Transverse colon (tissue), 4 donors: ENCODE measurements around the gene RCAN2. TPM values are rescaled to one million over a fixed set of nuclear protein-coding genes. Genes with fewer than 3 reads are reported as not detected.

ENCODE experiments used
- DNase-seq: peaks from one replicate; pipeline ENCODE4 v3.0.0-alpha.2; 2019
- H3K27ac ChIP-seq, 4 donors: fragments of 200-600 bp; sonication (generic); 2 replicates each; pipeline ENCODE4 v1.5.1; 2016 to 2018; ENCODE audit warnings: inconsistent platforms in 4 of 4
- H3K27me3 ChIP-seq: fragments of 200-600 bp; sonication (generic); 2 replicates; pipeline ENCODE4 v1.5.1; 2017; ENCODE audit warnings: inconsistent platforms
- H3K36me3 ChIP-seq, 4 donors: fragments of 200-600 bp; sonication (generic); 2 replicates each; pipeline ENCODE4 v1.5.1; 2017 to 2019; ENCODE audit warnings: inconsistent platforms in 4 of 4
- H3K4me1 ChIP-seq, 4 donors: fragments of 200-600 bp; sonication (generic); 2 replicates each; pipeline ENCODE4 v1.5.1; 2017 to 2020; ENCODE audit warnings: inconsistent platforms in 4 of 4
- H3K4me3 ChIP-seq, 4 donors: fragments of 200-600 bp; sonication (generic); 1 replicate in 1 of 4; 2 replicates in 3 of 4; pipeline versions ENCODE4 v1.5.1 to v1.6.1; 2017 to 2019; ENCODE audit warnings: inconsistent platforms in 4 of 4
- H3K9me3 ChIP-seq, 2 donors: fragments of 200-600 bp; sonication (generic); 2 replicates each; pipeline ENCODE4 v1.5.1; 2017 to 2019; ENCODE audit warnings: inconsistent platforms in 2 of 2
- EP300 ChIP-seq: sonication (generic); formaldehyde crosslinking; IDR thresholded peaks from one replicate; pipeline ENCODE4 v1.6.1; 2017; ENCODE audit warnings: antibody characterized with exemption, low read depth
- POLR2A ChIP-seq: fragments of 450-650 bp; IDR thresholded peaks from one replicate; pipeline ENCODE4 v1.6.1; 2016; ENCODE audit warnings: antibody characterized with exemption, mild to moderate bottlenecking, moderate library complexity
- POLR2AphosphoS5 ChIP-seq, 3 donors: sonication (generic); formaldehyde crosslinking; IDR thresholded peaks; one replicate each; pipeline ENCODE4 v1.6.1; 2016; ENCODE audit warnings: antibody characterized with exemption in 3 of 3
- WGBS, 2 donors: methylation state at CpG; one replicate each; pipeline ENCODE4 v1.1.5; 2018; ENCODE audit warnings: low coverage in 1 of 2; 5-methylcytosine and 5-hydroxymethylcytosine counted together
- in situ Hi-C, 4 donors: fragments of 200-750 bp; cut with MboI; loops; one replicate each; pipeline versions ENCODE4 v1.15.0 to v1.15.1; 2017; ENCODE audit warnings: low sequenced_read_pairs in 3 of 4, low pct_ligation_motif_present in 1 of 4, low pct_unique_long_range_greater_than_20kb in 1 of 4
- intact Hi-C: fragments of 100-400 bp; cut with DNase I; formaldehyde crosslinking; loops from one replicate; pipeline ENCODE4 v1.15.1; 2023; ENCODE audit warnings: low total_unique reads
- total RNA-seq, 4 donors: library from RNA; depleted of rRNA; stranded (reverse); fragments of >200 nt; gene quantifications; one replicate each; pipeline ENCODE4 v1.1.0, GENCODE V29; 2016
- TF ChIP-seq, protein P1 (sequence below), 5 experiments: fragments of 200-600 bp in 3 of 5; fragments of 450-650 bp in 2 of 5; sonication (generic) in 3 of 5; IDR thresholded peaks; 1 replicate in 2 of 5; 2 replicates in 3 of 5; pipeline ENCODE4 v1.5.1; 2016 to 2017; ENCODE audit warnings: antibody characterized with exemption in 5 of 5, inconsistent platforms in 3 of 5, mild to moderate bottlenecking in 2 of 5, moderate library complexity in 1 of 5

RCAN2 gene
- total RNA-seq, 4 donors from 2014 or later = 1.9 to 9.5 (median 7.5) TPM

DNA sequence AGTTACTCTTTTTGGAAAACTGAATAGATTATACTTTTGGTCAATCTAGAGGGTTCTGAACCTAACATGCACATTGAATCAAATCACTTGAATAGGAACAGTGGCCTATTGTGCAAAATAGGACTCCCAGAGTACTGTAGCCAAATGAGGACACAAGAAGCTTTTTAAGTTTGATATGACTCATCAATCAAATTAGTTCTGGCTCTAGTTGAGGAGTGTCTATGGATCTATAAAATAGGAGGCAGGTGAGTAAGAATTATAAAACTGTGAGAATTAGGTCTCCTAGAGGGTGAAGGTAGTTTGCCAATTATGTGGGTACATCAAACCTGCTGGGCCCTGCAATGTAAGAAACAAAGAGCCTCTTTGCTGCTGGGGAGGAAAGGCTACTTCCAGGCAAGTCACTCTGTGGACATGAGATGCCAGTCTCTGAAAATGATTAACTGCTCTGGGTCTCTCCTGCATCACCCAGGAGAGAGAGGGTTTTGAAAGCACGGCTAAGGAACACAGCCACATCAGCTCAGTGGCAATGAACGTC is 112.3 kb downstream of the RCAN2 start:
- H3K27ac ChIP-seq = no peak overlapping the region
- no peaks in the 10 kb centered on the region for H3K9me3 ChIP-seq
- WGBS, 2 donors = 47 to 50% methylated on average over 2 of the region's 2 CpGs
- no peak for TF ChIP-seq POLR2AphosphoS5 (IDR thresholded peaks at IDR 0.05)
- TF ChIP-seq, protein P1, sequence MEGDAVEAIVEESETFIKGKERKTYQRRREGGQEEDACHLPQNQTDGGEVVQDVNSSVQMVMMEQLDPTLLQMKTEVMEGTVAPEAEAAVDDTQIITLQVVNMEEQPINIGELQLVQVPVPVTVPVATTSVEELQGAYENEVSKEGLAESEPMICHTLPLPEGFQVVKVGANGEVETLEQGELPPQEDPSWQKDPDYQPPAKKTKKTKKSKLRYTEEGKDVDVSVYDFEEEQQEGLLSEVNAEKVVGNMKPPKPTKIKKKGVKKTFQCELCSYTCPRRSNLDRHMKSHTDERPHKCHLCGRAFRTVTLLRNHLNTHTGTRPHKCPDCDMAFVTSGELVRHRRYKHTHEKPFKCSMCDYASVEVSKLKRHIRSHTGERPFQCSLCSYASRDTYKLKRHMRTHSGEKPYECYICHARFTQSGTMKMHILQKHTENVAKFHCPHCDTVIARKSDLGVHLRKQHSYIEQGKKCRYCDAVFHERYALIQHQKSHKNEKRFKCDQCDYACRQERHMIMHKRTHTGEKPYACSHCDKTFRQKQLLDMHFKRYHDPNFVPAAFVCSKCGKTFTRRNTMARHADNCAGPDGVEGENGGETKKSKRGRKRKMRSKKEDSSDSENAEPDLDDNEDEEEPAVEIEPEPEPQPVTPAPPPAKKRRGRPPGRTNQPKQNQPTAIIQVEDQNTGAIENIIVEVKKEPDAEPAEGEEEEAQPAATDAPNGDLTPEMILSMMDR (IDR thresholded peaks at IDR 0.05) = no peak
- TF ChIP-seq EP300 = no peak
- no peak for TF ChIP-seq POLR2A
- no peaks in the 10 kb centered on the region for H3K27me3 ChIP-seq
- intact Hi-C loops = no loop called here
- peaks cover 3 to 36% (median 17%) of the 10 kb centered on the region in 4 donors for H3K4me1 ChIP-seq
- H3K36me3 ChIP-seq = no peaks in the 10 kb centered on the region
- no peak overlapping the region for H3K4me3 ChIP-seq
- in situ Hi-C loops = no loop called here
- DNase-seq = no peak

DNA sequence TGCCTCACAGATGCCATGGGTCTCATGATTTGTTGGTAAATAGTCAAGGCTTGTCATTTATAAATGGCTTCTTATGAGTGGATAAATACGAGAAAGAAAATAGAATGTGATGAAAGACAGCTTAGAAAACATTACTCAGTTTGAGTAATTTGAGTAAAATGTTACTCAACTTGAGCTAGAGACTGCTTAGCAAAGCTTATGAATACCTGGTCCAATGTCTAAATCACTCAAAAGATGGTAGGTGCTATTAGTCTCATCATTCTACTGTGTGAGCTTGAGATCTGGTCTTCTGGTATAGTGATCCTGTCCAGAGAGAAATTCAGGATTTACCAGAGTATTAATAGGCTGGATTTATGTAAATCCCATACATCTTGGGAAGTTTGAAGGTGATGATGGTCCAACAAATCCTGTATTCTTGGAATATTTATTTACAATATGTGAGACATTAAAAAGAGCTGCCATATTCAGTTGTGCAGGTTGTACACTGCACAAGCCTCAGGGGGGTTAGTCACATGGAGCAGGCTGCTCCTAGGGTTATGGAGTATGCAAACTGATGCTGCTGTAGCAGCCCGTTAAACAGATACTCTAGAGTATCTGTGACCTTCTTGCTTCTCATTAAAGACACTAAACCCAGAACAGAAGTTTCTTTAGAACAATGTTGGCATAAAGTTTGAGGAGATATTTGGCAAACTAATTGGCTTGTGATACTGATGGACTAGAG is 112.9 kb downstream of the RCAN2 start:
- Histone ChIP-seq H3K9me3 (no peaks in the 10 kb centered on the region), H3K27ac (no peak overlapping the region), H3K4me1 (peaks cover 3 to 36% (median 16%) of the 10 kb centered on the region in 4 donors), H3K27me3 (no peaks in the 10 kb centered on the region), H3K4me3 (no peak overlapping the region), H3K36me3 (no peaks in the 10 kb centered on the region)
- TF ChIP-seq EP300 (no peak), POLR2A (no peak), POLR2AphosphoS5 (IDR thresholded peaks at IDR 0.05) (no peak)
- TF ChIP-seq, protein P1 (IDR thresholded peaks at IDR 0.05) = no peak
- intact Hi-C loops (no loop called here), in situ Hi-C loops (no loop called here)
- DNase-seq = no peak
- 56 to 67% methylated on average over 1 to 2 of the region's 2 CpGs for WGBS, 2 donors

DNA sequence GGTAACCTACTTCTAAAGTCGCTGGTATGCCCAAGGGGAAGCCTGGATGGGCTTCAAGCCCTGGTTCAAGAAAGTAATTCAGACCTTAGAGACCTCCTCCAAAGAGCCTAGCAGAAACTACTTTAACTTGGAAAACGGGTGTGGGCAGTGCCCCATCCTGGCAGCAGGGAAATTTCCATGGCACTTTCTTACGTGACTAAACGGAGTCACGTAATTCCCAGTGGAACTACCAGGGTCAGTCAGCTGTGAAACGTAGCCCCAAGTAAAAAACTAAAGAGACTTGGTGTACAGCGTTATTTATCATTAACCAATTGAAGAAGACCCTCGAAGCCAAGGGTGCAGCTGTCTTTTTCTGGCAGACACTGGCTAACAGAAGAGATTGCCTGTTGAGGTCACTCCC is 114.0 kb downstream of the RCAN2 start:
- no peak for DNase-seq
- H3K4me1 ChIP-seq = peaks cover 3 to 34% (median 15%) of the 10 kb centered on the region in 4 donors
- WGBS, 2 donors = 81 to 86% methylated on average over 5 to 8 of the region's 8 CpGs
- no peaks in the 10 kb centered on the region for H3K36me3 ChIP-seq
- in situ Hi-C loops (no loop called here), intact Hi-C loops (no loop called here)
- no peak overlapping the region for H3K4me3 ChIP-seq
- no peaks in the 10 kb centered on the region for H3K27me3 ChIP-seq
- no peak for TF ChIP-seq POLR2AphosphoS5 (IDR thresholded peaks at IDR 0.05)
- TF ChIP-seq EP300 = no peak
- no peak for TF ChIP-seq POLR2A
- TF ChIP-seq, protein P1 (IDR thresholded peaks at IDR 0.05) = no peak
- H3K9me3 ChIP-seq = no peaks in the 10 kb centered on the region
- H3K27ac ChIP-seq = no peak overlapping the region

DNA sequence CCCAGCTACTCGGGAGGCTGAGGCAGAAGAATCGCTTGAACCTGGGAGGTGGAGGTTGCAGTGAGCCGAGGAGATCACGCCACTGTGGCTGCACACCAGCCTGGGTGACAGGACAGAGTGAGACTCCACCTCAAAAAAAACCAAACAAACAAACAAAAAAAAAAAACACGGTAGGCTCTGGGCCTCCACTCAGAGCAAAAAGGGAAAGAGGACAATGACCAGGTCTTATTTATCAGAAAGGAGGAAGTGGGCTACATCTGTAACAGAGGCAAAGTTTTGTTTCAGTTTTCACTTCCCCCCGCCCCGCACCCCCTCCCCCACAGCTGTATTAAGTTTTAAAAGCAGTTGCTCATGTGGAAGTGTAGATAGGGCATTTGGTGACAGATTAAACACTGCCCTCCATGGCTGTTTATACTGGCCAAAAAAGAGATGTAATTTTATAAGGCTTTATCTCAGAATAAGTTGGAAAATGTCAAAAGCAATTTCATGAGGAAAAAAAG is 114.6 kb downstream of the RCAN2 start:
- no peaks in the 10 kb centered on the region for H3K27me3 ChIP-seq
- H3K4me1 ChIP-seq = peaks cover 3 to 28% (median 14%) of the 10 kb centered on the region in 4 donors
- H3K4me3 ChIP-seq = no peak overlapping the region
- intact Hi-C loops (no loop called here), in situ Hi-C loops (no loop called here)
- H3K27ac ChIP-seq = no peak overlapping the region
- TF ChIP-seq EP300 = no peak
- no peak for TF ChIP-seq POLR2AphosphoS5 (IDR thresholded peaks at IDR 0.05)
- no peak for DNase-seq
- WGBS, 2 donors = 63 to 65% methylated on average over 3 to 7 of the region's 7 CpGs
- H3K9me3 ChIP-seq = no peaks in the 10 kb centered on the region
- no peaks in the 10 kb centered on the region for H3K36me3 ChIP-seq
